ENCODE data around the gene ARID1B.

DNA sequence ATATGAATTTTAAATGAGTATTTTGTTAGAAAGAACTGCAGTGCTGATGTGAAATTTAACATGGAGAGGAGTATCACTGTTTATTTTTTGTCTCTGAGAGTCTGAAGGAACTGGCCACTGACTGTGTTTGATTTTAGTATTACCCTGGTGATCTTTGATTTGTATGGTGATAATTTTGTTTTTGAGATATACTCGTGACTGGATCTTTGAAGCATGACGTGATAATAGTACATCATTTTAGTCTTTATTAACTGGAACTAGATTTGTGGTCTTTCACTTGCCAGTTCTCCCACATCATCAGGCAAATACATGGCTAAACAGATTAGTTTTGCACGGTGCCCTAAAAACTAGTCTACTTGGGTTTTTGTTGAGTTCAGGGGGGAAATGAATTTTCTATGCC lies 55.5 kb downstream of the ARID1B start:
- TF ChIP-seq GATA2 (IDR thresholded peaks at IDR 0.05; ENCODE audit: low read depth, low read length): no peak
- no peak for TF ChIP-seq GATA3 (IDR thresholded peaks at IDR 0.05; ENCODE audit: low read depth, low read length)
